GM12891 (cell line): ENCODE measurements around the gene GAD2.

Experiments
- POLR2A ChIP-seq: IDR thresholded peaks from 2 replicates; pipeline ENCODE4 v1.6.1; 2011; ENCODE audit warnings: low read depth, low read length, control low read depth
- POLR2AphosphoS5 ChIP-seq: IDR thresholded peaks from 2 replicates; pipeline ENCODE4 v1.6.1; 2011; ENCODE audit warnings: low read depth, low read length, control low read depth
- SPI1 ChIP-seq: IDR thresholded peaks from 2 replicates; pipeline ENCODE4 v1.6.1; 2011; ENCODE audit warnings: low read depth, low read length, control low read depth

DNA sequence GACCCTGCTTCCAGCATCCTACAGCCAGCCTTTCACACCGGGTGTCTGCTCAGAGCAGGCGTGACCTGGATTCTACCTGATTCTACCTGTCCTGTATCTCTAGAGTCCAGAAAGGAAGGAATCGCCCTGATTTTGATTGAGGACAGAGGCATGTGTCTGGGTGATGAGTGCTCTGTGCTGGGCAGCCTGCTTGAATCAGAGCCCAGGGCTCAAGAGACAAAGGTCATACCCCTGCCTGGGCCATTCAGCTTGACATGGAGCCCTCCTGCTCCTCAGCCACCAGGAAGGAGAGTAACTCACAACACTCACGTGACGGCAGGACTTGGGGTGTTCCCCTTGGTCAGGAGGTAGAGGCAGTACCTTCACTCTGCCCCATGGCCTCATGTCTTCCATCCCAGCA, 11.2 kb downstream of the GAD2 start:
- no peak for TF ChIP-seq SPI1
- no peak for TF ChIP-seq POLR2AphosphoS5
- TF ChIP-seq POLR2A = no peak
